Activated CD8-positive, alpha-beta memory T cell treated with anti-CD3 and anti-CD28 coated beads for 48 hours (primary cell): ENCODE results near the gene GABRG3.

Experiments used
- DNase-seq, 3 experiments: peaks; one replicate each; pipeline ENCODE4 v3.0.0-alpha.2; 2020; ENCODE audit warnings: low read depth in 2 of 3, low spot score in 2 of 3

The GABRG3 gene

DNA sequence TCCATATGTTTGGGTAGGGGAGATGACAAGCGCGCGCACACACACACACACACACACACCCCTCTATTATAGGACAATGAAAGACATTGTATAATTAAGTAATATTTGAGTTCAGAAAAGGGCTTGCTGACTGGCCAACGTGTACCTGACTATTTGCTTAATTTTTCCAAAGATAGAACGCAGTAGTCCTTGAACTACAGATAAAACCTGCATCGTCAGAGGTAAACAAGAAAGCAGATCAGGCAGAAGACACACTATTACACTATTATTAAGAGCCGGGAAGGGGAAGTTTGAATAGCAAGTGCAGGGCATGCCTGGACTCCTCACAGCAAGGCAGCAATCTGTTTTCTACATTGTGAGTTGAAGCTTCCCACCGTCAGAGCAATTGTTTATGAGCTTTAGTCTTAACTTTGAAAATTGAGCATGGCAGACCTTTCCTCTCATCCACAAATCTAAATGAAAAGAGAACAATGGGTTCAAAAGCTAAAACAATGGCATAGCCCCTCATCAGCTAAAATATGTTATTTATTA, 427.7 kb downstream of the GABRG3 start:
- no peak for DNase-seq

DNA sequence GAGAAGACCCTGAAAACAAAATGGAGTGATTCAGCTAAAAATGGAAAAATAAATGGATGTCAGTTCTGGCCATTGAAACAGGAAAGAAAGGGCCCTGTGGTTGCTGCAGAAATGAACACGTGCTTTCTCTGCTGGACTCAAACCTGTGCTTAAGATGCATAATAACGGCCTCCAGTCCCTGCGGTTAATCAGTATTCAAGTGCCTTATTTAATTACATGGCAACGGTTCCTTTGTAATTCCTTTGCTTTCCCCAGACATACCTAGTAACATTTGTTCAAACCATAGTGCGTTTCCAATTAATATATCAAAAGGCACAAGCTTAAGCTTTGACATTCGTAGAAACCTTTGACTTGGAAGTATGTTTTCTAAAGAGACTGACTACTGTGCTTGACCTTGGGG, 428.3 kb downstream of the GABRG3 start:
- DNase-seq, result no peak

DNA sequence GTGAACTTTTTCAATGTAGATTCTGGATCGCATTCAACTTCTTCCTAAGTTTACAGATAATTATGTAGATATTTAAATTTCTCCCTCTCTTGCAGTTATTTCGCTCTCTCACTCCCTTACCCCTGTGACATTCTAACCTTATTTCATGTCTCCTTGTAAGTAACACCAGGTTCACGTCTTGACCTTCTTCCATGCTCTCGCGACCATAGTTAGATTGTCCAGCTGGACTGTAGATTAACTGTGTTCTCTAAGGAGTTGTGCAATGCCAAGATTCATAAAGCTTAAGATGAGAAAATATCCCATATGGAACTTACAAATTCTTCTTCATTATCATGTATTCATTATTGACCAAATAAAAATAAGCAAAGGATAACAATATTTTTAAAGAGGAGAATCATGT, 430.5 kb downstream of the GABRG3 start:
- no peak for DNase-seq

DNA sequence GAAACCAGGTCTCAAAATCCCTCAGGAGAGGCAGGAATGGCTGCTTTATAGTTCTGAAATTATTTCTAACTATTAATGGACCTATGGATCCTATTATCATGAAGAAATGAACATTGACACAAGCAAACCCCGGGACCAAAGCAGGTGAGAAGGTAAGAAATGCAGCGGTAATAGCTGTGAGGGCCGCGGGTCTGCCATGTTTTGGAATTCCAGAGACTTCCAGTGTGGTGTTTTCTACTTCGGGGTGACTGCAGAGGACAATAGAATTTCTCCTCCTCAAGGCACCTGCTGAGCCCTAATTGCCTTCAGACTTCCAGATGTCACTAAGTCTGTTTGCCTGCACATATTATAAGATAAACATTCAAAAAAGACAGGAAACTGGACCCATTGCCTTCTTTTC, 437.4 kb downstream of the GABRG3 start:
- no peak for DNase-seq

DNA sequence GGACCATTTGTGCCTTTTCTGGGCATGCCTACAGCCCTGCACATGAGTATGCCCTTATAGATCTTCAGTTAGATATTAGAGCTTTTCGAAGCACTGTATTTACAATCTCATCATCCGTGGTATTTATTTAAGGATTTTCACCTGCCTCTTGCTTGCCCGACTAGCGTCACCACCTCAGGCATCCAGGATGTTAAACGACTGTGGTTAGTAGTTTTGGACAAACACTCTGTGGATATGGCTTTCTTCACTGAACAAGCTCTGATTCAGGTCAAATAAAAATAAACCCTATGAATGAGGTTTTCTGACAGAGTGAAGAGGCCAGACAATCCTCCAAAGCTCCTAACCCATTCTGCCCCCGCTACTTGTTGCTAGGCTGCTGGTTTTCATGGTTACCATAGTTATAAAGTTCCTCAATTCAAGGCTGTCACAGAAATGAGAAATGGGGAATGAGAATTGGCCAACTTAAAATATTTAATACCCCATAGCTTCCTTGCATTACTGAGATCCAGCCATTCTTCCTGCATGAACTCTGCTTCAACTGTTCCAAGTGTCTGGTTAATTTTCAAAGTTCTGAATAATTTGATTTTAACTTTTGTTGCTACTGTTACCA, 440.1 kb downstream of the GABRG3 start:
- DNase-seq, result no peak

DNA sequence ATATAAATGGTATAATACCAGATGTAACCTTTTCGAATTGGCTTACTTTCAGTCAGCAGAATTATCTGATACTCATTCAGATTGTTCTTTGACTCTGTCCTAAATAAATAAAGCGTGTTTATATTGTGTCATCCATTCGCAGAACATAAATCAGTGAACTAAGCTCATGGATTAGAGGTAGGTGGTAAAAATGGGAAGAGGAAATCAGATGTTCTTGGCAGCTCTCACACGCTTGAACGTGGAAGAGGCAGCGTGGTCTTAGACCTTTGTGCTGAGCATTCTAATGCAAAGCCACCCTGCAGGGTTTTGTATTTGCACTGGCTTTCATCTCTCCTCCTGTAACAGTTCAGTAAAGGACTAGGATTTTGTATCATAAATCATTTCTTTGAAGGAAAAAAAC, 441.4 kb downstream of the GABRG3 start:
- no peak for DNase-seq

DNA sequence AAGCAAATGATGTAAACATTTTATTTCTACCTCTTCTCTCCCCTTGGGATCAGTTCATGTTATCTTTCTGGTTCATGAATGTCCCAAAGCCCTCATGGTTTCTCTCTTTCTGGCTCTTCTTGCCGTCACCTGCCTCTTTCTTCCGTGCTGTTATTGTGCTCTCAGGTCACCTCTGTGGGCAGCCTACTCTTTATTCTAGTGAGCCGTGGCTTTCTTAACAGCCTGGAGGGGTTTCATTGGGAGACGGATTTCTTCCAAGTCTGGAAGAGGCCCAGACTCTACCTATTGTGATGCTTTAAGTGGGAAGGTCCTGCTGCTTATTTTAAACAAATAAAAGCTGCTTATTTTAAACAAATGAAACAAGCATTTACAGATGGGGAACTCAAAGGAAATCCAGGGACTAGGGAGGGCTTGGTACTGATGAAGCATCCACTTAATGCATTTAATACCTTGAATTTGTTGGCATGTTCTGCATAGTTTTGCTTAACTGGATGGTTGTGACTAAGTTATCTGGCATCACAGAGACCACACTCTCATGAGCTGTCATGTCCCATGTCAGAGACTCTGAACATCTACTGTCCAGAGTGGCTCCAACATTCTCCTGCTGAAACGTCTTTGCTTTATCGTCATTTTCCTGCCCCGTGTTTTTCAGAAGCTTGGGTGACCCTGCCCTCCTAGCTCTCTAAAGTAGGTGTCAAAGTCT, 443.3 kb downstream of the GABRG3 start:
- no peak for DNase-seq

DNA sequence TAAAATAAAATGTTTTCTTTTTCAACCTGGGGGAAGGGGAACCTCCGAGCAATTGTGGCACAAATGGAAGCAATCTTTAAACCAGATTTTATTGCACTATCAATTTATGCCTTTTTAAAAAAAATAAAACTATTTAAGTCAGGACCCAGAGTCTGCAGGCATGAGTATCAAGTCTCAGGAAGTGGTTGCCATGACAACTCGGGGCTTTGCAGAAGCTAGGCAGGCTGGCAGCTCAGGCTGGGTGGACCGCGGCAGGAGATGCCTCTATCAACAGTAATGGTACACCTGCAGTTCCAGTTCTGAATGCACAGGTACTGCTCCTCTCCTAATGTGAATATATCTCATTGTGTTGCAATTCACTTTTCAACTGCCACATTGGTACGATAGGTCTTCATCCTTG, 447.7 kb downstream of the GABRG3 start:
- DNase-seq, result no peak

DNA sequence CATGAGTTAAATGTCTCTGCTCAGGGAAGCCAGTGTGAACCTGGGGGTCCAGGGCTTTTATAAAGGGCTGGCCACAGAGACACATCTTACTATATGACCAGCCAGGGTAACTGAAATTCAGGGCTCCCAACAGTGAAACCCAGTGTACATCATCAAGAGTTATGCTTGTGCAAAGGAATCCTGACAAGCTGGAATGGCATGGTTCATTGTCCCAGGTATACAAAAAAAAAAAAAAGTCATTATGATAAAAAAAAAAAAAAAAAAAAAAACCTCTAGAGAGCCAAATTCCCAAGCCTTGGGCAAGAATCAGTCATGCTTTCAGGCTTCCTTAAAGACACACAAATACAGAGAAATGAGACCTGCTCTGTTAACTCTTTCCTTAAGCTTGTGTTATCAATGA, 452.0 kb downstream of the GABRG3 start:
- DNase-seq, result no peak

DNA sequence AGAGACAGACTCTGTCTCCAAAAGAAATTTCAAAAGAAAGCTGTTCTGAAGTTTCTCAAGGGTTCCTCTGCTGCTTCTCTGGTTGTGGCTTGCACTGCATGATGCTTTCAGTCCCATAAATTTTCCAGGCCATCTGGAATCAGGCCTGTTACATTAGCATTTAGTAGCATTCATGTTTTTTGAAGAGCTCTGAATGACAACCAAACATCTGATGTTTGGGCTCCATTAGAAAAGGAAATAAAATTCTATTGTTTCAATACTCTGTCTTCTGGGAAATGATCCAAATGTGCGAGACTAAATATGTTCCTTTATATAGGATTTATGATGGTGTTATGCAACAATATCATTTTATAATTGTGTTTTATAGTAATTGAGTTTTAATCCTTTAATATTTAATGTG, 455.8 kb downstream of the GABRG3 start:
- no peak for DNase-seq

DNA sequence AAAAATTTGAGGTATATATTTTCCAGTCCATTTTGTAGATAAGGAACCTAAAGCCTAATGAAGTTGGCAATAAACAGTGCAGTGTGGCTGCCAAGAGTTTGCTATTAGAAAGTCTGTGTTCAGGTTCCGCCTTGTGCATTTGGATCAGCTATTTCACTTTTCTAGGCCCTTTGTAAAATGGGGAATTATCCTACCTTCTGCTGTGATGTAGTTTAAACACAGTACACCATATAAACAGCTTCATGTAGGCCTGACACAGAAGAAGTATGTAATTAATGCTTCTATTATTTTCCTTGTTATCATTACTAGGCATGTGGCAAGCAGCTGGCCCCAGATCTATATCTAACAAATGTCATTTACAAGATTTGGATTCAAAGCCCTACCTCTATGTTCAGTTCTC, 456.3 kb downstream of the GABRG3 start:
- DNase-seq, result no peak

DNA sequence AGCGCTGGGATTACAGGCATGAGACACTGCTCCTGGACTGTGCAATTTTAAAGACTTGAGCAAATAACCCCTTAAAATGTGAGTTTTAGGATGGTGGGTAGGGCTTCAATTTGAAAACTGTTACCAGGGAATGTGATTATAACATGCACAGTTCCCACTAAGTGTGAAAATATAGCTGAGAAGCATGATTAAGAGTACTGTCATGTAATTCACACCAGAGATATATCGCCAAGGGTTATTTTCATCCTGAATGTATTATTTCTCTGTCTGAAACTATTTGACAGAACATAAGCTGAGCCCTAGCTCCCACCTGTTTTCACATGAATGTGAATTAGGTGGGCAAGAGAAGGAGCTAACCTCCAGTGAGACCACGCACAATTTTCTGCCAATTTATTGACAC, 457.2 kb downstream of the GABRG3 start:
- DNase-seq, result no peak

DNA sequence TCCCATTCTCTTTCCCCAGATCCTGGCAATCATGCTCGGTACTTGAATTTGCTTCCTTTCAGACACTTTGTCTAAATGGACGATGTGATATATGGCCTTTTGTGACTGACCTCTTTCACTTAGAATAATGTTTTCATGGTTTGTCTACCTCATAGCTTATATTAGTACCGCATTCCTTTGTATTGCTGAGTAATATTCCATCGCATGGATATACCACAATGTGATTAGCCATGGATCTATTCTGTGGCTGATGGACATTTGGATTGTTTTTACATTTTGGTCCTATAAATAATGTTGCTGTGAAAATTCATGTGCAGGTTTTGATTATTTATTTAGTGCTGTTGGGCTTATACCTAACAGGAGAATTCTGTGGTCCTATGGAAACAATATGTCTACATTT, 458.6 kb downstream of the GABRG3 start:
- no peak for DNase-seq

DNA sequence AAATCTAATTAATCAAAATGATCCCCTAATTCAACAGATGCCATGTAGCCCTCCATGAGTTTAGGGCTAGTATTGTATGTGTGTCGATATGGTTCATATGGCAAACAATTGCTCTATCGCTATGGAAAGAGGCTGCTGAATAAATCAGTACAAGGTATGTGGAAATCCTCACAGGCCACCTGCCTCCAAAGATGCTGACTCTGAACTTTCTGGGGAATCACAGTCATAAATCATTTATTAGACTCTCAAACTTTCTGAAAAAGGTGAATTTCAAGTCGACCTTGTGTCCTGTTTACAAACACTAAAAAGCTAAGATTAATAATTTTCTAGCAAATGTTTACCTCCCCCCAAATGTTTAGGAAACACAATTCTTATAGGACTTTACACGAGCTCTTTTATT, 462.6 kb downstream of the GABRG3 start:
- no peak for DNase-seq

DNA sequence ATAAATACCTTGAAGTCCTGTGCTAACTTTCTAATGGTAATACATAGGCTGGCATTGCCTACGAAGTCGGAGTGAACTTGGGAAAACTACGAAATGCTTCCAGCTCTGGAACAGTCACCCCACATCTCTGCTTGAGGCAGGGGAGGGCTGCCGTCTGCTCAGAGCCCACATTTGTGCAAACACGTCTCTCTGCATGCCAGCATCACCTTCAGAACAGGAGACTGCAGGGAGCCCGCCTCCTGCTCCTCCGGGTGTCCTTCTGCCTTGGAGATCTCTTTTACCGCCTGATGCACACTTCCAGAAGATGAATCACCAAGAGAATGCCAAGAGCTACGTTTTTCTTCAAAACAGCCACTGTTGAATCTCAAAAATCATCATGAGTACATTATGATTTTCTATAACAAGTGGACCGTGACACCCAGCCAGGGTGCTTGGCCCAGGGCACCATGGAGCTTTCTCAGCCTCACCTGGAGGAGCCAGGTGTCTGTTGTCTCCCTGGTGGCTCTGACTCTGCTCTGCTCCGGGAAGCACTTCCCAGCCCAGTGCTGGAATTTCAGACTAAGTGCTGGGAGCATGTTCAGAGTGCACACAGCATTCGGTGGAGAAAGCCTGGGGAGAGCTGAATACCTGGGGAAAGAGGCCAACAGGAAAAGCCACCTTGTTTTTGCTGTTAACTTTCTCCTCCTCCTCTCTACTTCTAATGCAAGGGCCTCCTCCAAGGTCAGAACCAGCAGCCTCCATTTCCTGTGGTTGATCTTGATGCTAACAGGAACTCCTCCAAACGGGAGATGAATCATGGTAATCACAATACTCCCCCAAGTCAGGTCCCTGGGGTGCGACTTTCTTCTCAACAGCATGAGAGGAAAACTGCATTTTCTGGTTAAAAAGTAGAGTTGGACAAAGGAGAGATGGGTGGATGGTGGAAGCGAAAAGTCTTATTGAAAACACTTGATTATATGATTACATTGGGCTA, 467.7 kb downstream of the GABRG3 start:
- DNase-seq, result no peak

DNA sequence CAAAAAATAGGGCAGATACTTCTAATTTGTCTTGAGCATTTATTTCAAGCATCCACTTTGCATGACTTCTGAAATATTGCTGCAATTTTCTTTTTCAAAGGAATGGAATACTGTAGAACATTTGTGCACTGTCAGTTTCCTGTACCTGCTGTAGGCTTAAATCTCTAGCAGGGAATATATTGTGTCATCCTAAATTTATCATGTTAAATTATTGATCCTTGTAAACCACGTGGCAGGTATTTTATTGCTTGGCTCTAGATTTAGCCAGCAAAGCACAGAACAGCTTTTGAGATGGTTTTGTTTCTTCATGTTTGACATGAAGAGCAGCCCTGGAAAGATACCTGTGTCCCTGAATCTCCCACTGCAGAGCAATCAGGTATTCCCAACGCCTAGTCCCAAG, 470.1 kb downstream of the GABRG3 start:
- DNase-seq, result no peak

DNA sequence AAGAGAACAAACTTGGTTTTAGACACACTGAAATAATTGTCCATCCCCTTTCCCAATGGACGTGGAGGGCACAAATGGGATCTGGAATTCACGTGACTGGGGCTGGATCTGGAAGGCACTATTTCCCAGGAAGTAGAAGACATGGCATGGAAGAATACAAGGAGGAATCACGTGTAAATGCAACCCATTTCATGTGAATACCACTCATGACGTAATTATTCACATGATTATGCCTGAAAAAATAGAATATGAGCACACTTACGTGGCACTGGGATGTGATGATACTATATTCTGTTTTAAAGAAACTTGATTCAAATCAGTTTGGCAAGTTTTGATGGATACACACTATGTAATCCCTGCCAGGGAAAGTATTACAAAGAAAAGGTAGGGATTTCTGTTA, 477.3 kb downstream of the GABRG3 start:
- no peak for DNase-seq

DNA sequence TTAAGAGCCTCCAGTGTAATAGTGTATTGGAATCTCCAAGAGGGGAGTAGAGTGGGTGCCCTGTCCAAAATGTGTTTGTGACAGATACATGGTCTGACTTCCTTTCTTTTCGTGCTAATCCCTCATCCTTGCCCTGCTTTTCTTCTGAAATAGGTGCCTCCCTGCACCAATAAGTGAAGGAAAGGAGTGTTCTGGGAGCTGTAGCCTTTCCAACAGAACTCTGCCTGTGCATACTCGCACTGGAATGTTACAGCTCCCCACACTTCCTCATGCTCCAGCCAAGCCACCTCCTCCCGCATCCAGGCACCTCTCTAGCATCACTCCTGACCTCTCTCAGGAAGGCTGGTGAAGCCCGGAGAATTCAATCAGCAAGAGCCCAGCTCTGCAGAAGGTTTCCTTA, 478.0 kb downstream of the GABRG3 start:
- no peak for DNase-seq

DNA sequence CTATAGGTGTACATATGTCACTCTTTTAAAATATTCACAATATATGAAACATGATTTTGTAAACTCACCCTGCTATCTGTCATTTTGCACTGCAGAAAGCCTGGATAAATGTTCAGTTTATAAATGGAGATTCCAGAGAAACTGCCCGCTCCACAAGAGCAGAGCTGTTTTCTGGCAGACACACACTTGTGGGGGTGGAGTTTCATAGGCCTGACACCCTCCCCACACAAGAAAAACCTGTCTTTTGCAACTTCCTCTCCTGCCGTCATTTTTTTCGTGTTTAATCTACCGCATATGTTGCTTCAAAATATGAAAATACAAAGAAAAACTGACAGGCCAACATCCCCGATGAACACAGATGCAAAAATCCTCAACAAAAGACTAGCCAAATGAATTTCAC, 479.0 kb downstream of the GABRG3 start:
- no peak for DNase-seq

DNA sequence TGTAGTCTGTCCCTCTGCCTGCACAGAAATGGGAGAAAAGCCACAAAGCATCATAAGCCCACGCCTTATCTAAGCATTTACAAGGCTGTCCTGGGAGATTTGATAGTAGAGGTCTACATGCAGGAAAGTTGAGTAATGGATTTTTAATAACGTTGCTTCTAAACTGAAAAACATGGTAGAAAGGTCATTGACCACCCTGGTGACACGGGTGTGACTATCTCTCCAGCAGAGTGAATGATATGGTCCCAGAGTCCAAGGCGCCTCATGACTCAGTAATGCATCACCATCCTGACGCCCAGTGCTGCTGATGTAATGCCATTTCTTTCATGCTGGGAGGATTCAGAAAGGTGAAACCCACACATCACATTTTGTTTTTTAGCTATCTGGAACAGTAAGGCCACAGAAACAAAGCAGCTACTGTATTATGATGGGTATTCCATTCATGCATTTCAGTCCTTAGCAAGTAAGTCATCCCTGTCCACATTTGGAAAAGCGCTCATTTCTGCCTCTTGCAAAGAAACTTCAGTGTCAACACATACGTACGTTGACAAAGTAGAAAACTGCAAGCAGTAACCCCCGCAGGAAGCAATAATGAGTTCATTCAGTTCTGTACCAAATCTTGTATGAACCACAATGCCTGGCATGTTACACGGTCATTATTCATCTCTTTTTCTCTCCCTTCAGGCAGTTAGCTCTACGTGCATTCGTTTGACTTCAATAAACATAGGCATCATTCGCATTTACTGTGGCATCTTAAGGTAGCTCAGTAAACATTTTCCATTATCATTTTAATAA, 483.5 kb downstream of the GABRG3 start:
- DNase-seq, result no peak

DNA sequence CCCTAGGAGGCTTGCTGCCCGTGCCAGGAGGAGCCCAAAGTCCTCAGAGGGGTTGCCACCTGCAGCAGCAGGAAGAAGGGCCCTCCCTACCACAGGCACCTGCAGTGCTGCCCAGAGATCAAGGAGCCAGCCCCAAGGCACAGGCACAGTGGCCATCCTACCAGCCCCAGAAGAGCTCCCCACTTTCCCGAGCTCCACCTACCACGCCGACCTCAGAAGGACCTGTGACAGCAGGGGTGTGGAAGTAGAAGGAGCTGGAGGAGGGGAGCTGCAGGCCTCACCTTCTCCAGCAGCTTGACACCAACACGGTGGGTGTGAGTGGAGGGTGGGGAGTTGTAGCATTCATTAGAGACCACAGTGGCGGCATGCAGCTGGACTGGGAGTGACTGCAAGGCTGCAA, 485.8 kb downstream of the GABRG3 start:
- no peak for DNase-seq
